SK-N-MC (cell line): ENCODE data around the gene RNF150.

Experiments used
- EZH2 ChIP-seq: fragments of 200-600 bp; sonication (generic); IDR thresholded peaks from one replicate; pipeline ENCODE4 v1.6.1; 2017; ENCODE audit warnings: antibody characterized with exemption
- POLR2AphosphoS5 ChIP-seq: IDR thresholded peaks from 2 replicates; pipeline ENCODE4 v1.6.1; 2012; ENCODE audit warnings: mild to moderate bottlenecking, low read depth, low read length, borderline replicate concordance

- TF ChIP-seq POLR2AphosphoS5 = no peak
- no peak for TF ChIP-seq EZH2
Observed at GRCh38 chr4:140851804-140852203, 281.5 kb downstream of the RNF150 start.
